PC-9 (cell line): Measurements from ENCODE around the gene SYT2.
"Not testable (repeated sequence)": the region's sequence is repeated elsewhere in the genome, so short reads cannot be mapped to it uniquely, and the experiment has no call there.

Experiments
- CTCF ChIP-seq: fragments of 200-600 bp; sonication (generic); conservative IDR thresholded peaks from 2 replicates; pipeline ENCODE4 v1.6.1; 2017; ENCODE audit warnings: mixed run types, antibody characterized with exemption, mild to moderate bottlenecking, moderate library complexity
- EZH2 ChIP-seq: fragments of 200-600 bp; sonication (generic); IDR thresholded peaks from 2 replicates; pipeline ENCODE4 v1.8.0; 2017; ENCODE audit warnings: antibody characterized with exemption, low read depth

DNA sequence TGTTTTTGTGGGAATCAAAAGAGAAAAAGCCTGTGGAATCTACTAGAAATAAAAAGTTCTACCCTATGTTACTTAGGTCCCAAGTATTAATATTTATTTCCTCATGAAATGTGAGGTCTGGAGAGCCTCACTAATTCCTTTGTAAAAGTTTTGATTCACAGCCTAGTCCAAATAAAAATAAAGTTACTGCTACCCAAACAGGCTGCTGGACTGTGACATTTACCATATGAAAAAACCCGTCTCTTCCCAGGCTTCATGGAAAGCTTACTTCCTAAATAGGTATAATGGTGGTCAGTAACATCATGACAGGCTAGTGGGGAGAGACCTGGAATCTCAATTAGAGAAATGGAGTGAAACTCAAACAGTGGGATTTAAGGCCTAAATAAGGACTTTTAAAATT is 160.2 kb downstream of the SYT2 start:
- TF ChIP-seq CTCF, EZH2: not testable (repeated sequence)
